HG03097 (cell line): Measurements from ENCODE around the gene ENOX1.

ENCODE experiments used
- ATAC-seq: cut with Tn5 transposase; IDR thresholded peaks from one replicate; pipeline ENCODE4 v1.9.1; 2021; ENCODE audit not compliant: unreplicated experiment, low FRiP score

Gene ENOX1

GRCh38 chr13:43333176-43333575, 453.6 kb downstream of the ENOX1 start:
- no peak for ATAC-seq

GRCh38 chr13:43331672-43332071, 455.1 kb downstream of the ENOX1 start:
- no peak for ATAC-seq

GRCh38 chr13:43329702-43330101, 457.1 kb downstream of the ENOX1 start:
- no peak for ATAC-seq

- no peak for ATAC-seq
Observed at GRCh38 chr13:43328907-43329306, 457.9 kb downstream of the ENOX1 start.

- ATAC-seq: no peak
Observed at GRCh38 chr13:43326100-43326499, 460.7 kb downstream of the ENOX1 start.

GRCh38 chr13:43325636-43326035, 461.1 kb downstream of the ENOX1 start:
- no peak for ATAC-seq

DNA sequence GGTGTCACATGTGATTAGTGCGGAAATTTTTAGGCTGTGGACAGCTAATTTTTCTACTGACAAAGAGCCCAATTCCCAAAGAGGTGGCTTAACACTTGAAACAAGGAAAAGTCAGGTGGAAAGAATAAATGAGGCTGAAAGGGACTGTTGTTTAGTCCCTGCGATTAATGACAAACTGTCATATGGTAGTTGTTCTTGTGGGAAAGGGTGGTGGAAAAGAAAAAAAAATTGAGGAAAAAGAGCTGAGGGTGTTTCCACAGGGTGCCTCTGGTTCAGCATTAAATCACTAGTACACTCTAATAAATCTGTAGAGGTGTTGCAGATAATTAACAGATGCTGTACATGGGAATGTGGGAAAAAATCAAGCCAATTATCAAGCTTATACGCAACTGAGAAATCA, 462.6 kb downstream of the ENOX1 start:
- no peak for ATAC-seq

DNA sequence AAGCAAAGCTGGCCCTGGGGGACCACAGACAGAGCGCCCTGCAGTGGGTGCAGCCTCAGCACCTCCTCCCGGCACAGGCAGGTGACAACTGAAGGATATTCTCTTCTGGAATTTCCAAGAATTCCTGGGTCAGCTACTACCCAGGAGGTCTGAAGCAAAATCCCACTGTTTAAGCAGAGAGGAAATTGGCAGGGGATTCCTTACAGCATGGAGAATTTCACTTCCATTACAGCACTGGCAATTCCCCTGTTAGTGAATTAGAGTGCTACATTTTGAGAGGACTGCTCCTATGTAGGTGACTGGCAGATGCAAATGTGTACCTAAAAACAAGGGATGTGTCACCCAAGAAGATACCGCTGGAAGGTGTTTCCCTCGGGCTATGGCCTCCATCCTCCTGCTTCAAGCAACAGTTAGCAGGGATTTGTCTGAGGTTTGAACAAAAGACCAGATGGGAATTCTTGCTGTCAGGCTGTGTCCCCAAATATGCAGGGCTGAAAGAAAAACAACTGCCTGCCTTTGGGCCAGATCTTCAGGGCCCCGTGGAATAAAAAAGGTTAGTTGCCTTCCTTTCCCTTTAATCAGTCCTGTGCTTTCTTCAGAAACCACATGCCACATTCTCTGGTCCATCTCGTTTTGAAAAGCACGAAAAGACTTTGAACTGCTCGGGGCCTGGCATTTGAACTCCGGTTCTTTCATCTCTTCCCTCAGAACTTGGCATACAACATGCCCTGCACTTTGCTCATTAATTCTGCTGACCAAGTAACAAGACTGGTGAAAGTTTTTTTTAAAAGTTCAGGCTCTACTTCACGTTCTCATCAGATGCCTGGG, 466.9 kb downstream of the ENOX1 start:
- no peak for ATAC-seq

DNA sequence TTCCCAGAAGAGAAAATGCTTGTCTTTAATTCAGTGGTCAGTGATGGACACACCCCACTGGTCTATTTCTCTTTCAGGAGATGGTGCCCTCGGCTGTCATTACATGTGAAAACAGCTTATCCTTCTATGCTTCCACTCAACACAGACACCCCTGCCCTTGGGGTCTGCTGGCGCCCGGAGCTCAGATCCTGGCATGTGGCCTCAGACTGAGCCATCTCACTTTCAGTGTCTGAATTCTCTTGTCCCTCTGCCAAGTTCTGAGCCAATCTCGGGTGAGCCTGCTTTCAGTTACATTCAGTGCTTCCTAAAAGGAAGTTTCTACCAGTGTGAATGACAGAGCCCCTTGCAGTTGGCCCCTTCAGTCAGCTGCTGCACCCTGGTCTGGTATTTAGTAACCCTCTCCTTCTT, 469.8 kb downstream of the ENOX1 start:
- ATAC-seq: no peak

GRCh38 chr13:43316281-43316680, 470.5 kb downstream of the ENOX1 start:
- ATAC-seq: no peak

- no peak for ATAC-seq
Observed at GRCh38 chr13:43315522-43315921, 471.2 kb downstream of the ENOX1 start.

GRCh38 chr13:43309311-43309710, 477.5 kb downstream of the ENOX1 start:
- ATAC-seq: no peak

DNA sequence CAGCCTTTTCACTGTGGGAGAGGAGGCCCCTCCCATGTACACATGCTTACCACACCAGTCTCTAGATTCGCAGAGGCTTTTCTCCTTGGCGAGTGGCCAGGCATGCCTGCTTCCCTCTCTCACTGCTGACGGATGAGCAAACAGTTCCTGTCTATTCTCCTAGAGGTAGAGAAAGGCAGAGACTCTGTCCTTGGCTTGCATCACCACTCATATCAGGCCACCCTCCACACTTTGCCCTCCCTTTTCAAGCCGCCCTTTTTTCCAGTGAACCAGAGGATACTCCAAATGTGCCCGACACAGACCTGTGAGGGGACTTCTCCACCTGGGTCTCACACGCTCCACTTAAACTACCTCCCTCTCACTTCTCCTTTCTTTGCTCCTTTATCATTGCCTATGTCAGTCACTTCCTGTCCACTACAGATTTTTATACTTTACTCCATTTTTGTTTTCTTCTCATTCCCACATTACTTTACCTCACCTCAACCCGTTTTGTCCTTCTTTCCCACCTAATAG, 478.8 kb downstream of the ENOX1 start:
- ATAC-seq: no peak

DNA sequence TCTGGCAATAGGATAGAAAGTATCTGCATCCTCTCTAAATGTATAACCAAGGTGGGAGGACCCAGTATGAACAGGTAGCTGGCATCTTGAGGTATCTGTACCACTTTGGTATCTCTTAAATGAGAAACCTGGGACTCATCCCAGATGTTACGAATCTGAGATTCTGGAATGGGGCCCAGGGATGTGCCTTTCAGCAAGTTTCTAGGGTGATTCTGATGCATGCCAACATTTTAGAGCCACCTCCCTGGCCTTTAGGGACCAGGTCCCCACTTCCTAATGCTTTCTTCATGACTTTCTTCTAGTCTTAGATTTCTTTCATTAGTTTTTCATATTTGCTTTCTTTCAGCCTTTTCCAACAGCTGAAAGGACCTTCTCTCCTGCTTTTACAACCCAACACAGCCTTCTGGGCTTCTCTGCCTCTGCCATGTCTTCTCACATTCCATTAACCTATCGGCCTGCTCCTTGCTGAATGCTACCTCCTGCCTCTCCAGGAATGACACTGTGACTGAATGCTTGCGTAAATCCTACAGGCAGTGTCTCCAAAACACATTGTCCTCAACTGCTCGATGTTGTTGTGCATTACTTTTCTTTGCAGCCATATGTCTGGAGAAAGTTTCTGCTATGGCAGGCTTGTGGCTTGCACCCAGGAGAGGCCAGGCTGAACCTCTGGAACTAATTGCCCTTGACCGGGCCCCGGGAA, 479.4 kb downstream of the ENOX1 start:
- ATAC-seq: no peak

- no peak for ATAC-seq
Observed at GRCh38 chr13:43306372-43306771, 480.4 kb downstream of the ENOX1 start.

DNA sequence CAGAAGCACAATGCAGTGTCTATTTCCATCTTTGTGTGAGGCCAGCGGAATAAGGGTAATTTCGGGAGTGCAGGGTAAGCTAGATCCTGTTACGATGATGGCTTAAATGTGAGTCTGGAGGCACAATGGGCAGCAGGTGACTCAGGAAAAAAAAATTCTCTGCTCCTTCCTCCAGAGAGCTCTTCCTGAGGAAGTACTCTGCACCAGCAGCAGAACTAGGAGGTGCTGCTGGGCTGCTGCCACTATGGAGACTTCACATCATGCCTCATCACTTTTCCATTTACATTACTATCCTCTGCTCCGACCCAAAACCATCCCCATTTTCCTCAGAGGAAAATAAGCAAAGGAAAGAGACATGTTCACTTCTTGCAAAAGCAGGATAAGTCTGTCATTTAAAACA, 481.4 kb downstream of the ENOX1 start:
- ATAC-seq: no peak

GRCh38 chr13:43304945-43305344, 481.8 kb downstream of the ENOX1 start:
- no peak for ATAC-seq

DNA sequence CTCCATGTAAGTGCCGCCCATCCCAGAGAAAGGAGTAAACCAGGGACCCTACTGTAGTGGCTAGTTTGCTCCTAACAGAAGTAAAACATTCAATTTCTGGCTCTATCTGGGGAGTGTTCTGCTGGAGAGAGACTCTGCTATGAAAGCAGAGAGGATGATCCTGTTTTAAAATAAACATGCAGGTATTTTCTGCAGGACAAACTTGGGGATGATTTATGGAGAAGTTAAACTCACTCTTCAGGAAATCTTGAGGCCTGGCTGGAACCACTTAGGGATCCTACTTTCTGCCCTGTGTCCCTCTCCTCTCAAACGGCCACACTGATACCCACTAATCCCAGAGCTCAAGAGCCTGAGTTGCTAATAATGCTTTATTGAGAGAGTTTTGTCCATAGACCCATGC, 482.3 kb downstream of the ENOX1 start:
- no peak for ATAC-seq

- peak; percentile 78 for ATAC-seq
Observed at GRCh38 chr13:43303033-43303729, 483.6 kb downstream of the ENOX1 start.

DNA sequence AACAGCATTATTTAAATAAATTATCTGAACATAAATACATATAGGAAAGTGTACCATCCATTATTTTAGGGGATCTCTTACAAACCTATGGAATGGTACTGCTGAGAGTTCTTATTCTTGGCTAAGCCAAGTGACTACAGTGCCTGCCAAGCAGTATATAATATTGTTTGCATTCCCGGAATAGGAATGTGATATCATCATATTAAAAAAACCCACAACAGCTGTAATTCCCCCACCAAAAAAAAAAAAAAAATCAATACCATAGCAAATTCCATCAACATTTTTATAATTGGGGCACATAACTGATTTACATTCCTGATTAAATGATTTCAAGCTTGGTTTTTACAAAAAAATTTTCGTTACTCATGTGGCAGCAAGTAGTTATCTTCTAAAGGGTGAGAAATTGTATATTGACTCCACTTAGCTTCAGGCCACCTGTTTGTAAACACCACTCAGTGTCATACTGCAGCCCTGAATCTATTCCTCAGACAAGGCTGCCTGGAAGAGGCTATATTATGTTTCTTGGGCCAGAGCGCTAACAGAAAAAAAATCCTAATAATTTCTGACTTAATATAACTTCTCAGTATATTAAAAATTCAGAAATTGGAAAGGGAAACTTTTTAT, 485.3 kb downstream of the ENOX1 start:
- no peak for ATAC-seq

DNA sequence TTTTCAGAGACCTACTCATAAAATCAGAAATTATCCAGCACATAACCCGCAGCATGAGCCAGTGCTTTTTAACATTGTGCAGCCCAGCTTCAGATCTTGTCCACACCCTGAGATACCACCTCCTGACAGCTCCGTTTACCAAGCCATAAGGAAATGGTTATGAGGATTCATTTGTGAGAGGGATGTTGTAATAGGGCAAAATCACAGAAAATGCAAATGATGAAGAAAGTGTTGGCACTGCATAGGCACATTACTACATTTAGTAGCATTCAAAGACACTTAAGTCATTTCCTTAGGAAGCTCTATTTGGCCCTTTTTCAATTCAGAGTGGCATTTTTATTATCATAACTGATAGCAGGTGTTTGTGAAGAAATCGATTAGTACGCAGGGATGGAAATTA, 485.9 kb downstream of the ENOX1 start:
- ATAC-seq: no peak
